H1 (cell line): ENCODE measurements around the gene CROCC. TPM values are rescaled to one million over a fixed set of nuclear protein-coding genes. Genes with fewer than 3 reads are reported as not detected.

Source experiments
- CTCF ChIA-PET: fragments of 300-600 bp; sonication (Branson Sonifier 250); formaldehyde crosslinking; loops from one replicate; lab custom pipeline; 2021; ENCODE audit not compliant: partially characterized antibody; lab: Charles Lee
- POLR2A ChIA-PET: fragments of 300-600 bp; sonication (Branson Sonifier 250); formaldehyde crosslinking; loops from one replicate; lab custom pipeline; 2021; ENCODE audit warnings: inconsistent platforms; ENCODE audit not compliant: partially characterized antibody; lab: Charles Lee
- DNase-seq, 2 experiments: peaks; one replicate each; pipeline versions ENCODE4 v3.0.0 to v3.0.0-alpha.2; 2010 to 2022; ENCODE audit warnings: low spot score in 2 of 2, low read depth in 1 of 2, mixed read lengths in 1 of 2
- FAIRE-seq: peaks from 2 replicates; lab custom pipeline; 2011; peaks lifted over from hg19 to GRCh38; lab: Jason Lieb, UNC
- H2AFZ ChIP-seq: 2 replicates; pipeline ENCODE4 v1.8.1; 2012; ENCODE audit warnings: low read length, inconsistent platforms
- H2AK5ac ChIP-seq: 2 replicates; pipeline ENCODE4 v1.6.1; 2013; ENCODE audit warnings: low read depth, low read length
- H2BK120ac ChIP-seq: replicated peaks from 2 replicates; pipeline ENCODE3; 2013; ENCODE audit warnings: low read depth, low read length, inconsistent platforms
- H2BK12ac ChIP-seq: 2 replicates; pipeline ENCODE4 v1.6.1; 2013; ENCODE audit warnings: low read depth, low read length
- H2BK15ac ChIP-seq: 2 replicates; pipeline ENCODE4 v1.6.1; 2013; ENCODE audit warnings: low read length
- H2BK20ac ChIP-seq: 2 replicates; pipeline ENCODE4 v1.6.1; 2013; ENCODE audit warnings: low read length
- H2BK5ac ChIP-seq: 2 replicates; pipeline ENCODE4 v1.6.1; 2013; ENCODE audit warnings: low read depth, low read length
- H3K14ac ChIP-seq: 2 replicates; pipeline ENCODE4 v1.6.1; 2013; ENCODE audit warnings: inconsistent platforms; ENCODE audit not compliant: insufficient read length
- H3K18ac ChIP-seq: 2 replicates; pipeline ENCODE4 v1.6.1; 2013; ENCODE audit warnings: low read length; ENCODE audit errors: extremely low read depth
- H3K23ac ChIP-seq: 2 replicates; pipeline ENCODE4 v1.6.1; 2013; ENCODE audit warnings: inconsistent platforms; ENCODE audit not compliant: insufficient read length
- H3K23me2 ChIP-seq: 2 replicates; pipeline ENCODE4 v1.6.1; 2013; ENCODE audit warnings: low read depth, low read length
- H3K27ac ChIP-seq: 2 replicates; pipeline ENCODE4 v1.6.1; 2011; ENCODE audit warnings: low read depth, low read length, inconsistent platforms
- H3K27me3 ChIP-seq, 4 experiments: replicated peaks in 1 of 4; 1 replicate in 1 of 4; 2 replicates in 3 of 4; pipeline versions ENCODE4 v1.6.1 to v1.8.1; 2011 to 2013; ENCODE audit warnings: low read length in 3 of 4, mild to moderate bottlenecking in 3 of 4, inconsistent platforms in 2 of 4, mixed read lengths in 2 of 4, moderate library complexity in 1 of 4; ENCODE audit not compliant: control insufficient read depth in 3 of 4, insufficient read depth in 3 of 4; ENCODE audit errors: extremely low read depth in 1 of 4
- H3K36me3 ChIP-seq, 4 experiments: 2 replicates each; pipeline versions ENCODE4 v1.6.1 to v1.8.1; 2011 to 2013; ENCODE audit warnings: mild to moderate bottlenecking in 4 of 4, low read length in 3 of 4, moderate library complexity in 2 of 4, control low read depth in 1 of 4, inconsistent platforms in 1 of 4; ENCODE audit not compliant: insufficient read depth in 4 of 4, control insufficient read depth in 2 of 4
- H3K4ac ChIP-seq: replicated peaks from 2 replicates; pipeline ENCODE3; 2013; ENCODE audit warnings: low read length, low read depth, mixed read lengths, inconsistent platforms; ENCODE audit not compliant: insufficient read length
- H3K4me1 ChIP-seq, 4 experiments: replicated peaks in 1 of 4; 1 replicate in 1 of 4; 2 replicates in 3 of 4; pipeline versions ENCODE4 v1.6.1 to v1.8.1; 2011 to 2013; ENCODE audit warnings: low read length in 3 of 4, inconsistent platforms in 2 of 4, mixed read lengths in 1 of 4; ENCODE audit not compliant: insufficient read depth in 4 of 4, control insufficient read depth in 3 of 4
- H3K4me2 ChIP-seq, 2 experiments: 2 replicates each; pipeline versions ENCODE4 v1.6.1 to v1.8.1; 2011 to 2013; ENCODE audit warnings: low read depth in 2 of 2, low read length in 2 of 2, control low read depth in 1 of 2, inconsistent platforms in 1 of 2, mild to moderate bottlenecking in 1 of 2; ENCODE audit not compliant: insufficient read depth in 1 of 2
- H3K4me3 ChIP-seq, 4 experiments: fragments of 200-600, 300-600 bp in 1 of 4; sonication (generic), shearing (Covaris generic), sonication (Bioruptor Twin) in 1 of 4; 2 replicates each; pipeline versions ENCODE4 v1.5.1 to v1.8.1; 2011 to 2016; ENCODE audit warnings: low read length in 4 of 4, low read depth in 3 of 4, control low read depth in 2 of 4, inconsistent platforms in 2 of 4, mild to moderate bottlenecking in 2 of 4, mixed read lengths in 1 of 4, moderate library complexity in 1 of 4; ENCODE audit not compliant: insufficient read depth in 2 of 4; ENCODE audit errors: extremely low read depth in 1 of 4
- H3K56ac ChIP-seq: replicated peaks from 2 replicates; pipeline ENCODE3; 2013; ENCODE audit warnings: low read depth, mild to moderate bottlenecking, mixed read lengths, low read length, inconsistent platforms; ENCODE audit not compliant: insufficient read length
- H3K79me1 ChIP-seq: 2 replicates; pipeline ENCODE4 v1.6.1; 2013; ENCODE audit warnings: low read depth, low read length, control low read depth
- H3K79me2 ChIP-seq, 2 experiments: 2 replicates each; pipeline versions ENCODE4 v1.6.1 to v1.8.1; 2012 to 2013; ENCODE audit warnings: low read length in 2 of 2, mild to moderate bottlenecking in 2 of 2, inconsistent platforms in 1 of 2; ENCODE audit not compliant: insufficient read depth in 2 of 2, control insufficient read depth in 1 of 2
- H3K9ac ChIP-seq, 4 experiments: replicated peaks in 1 of 4; 1 replicate in 1 of 4; 2 replicates in 3 of 4; pipeline versions ENCODE4 v1.6.1 to v1.8.1; 2011 to 2013; ENCODE audit warnings: low read depth in 3 of 4, low read length in 3 of 4, control low read depth in 2 of 4, mild to moderate bottlenecking in 2 of 4, moderate library complexity in 2 of 4, inconsistent platforms in 1 of 4; ENCODE audit errors: extremely low read depth in 1 of 4
- H3K9me3 ChIP-seq, 2 experiments: 2 replicates each; pipeline versions ENCODE4 v1.6.1 to v1.8.1; 2012 to 2013; ENCODE audit warnings: mild to moderate bottlenecking in 2 of 2, moderate library complexity in 2 of 2, control low read depth in 1 of 2, inconsistent platforms in 1 of 2, low read depth in 1 of 2, low read length in 1 of 2, mixed read lengths in 1 of 2; ENCODE audit not compliant: insufficient read depth in 2 of 2
- H4K20me1 ChIP-seq, 2 experiments: replicated peaks in 1 of 2; 2 replicates each; pipeline versions ENCODE3 to v1.8.1; 2011 to 2013; ENCODE audit warnings: inconsistent platforms in 2 of 2, low read length in 2 of 2, mild to moderate bottlenecking in 1 of 2; ENCODE audit not compliant: insufficient read depth in 2 of 2, control insufficient read depth in 1 of 2
- H4K5ac ChIP-seq: 2 replicates; pipeline ENCODE4 v1.6.1; 2013; ENCODE audit warnings: low read length, low read depth, mixed read lengths, inconsistent platforms; ENCODE audit not compliant: insufficient read length
- H4K8ac ChIP-seq: 2 replicates; pipeline ENCODE4 v1.8.0; 2013; ENCODE audit warnings: mild to moderate bottlenecking, moderate library complexity, low read length, inconsistent platforms; ENCODE audit not compliant: insufficient read depth; ENCODE audit errors: extremely low read depth
- H4K91ac ChIP-seq: replicated peaks from 2 replicates; pipeline ENCODE3; 2013; ENCODE audit warnings: low read length, mixed read lengths, inconsistent platforms; ENCODE audit not compliant: insufficient read length
- ATF3 ChIP-seq: IDR thresholded peaks from 2 replicates; pipeline ENCODE4 v1.6.1; 2011; ENCODE audit warnings: low read depth, mild to moderate bottlenecking, low read length; ENCODE audit not compliant: insufficient read depth
- BACH1 ChIP-seq: IDR thresholded peaks from 2 replicates; pipeline ENCODE4 v1.6.1; 2012; ENCODE audit warnings: low read length, improper control_type of control experiment
- BCL11A ChIP-seq, 2 experiments: IDR thresholded peaks; one replicate each; pipeline ENCODE4 v1.6.1; 2011; ENCODE audit warnings: low read depth in 2 of 2, low read length in 2 of 2, mild to moderate bottlenecking in 2 of 2
- EGR1 ChIP-seq: IDR thresholded peaks from 2 replicates; pipeline ENCODE4 v1.6.1; 2011; ENCODE audit warnings: low read depth, low read length, borderline replicate concordance
- FOSL1 ChIP-seq: IDR thresholded peaks from 2 replicates; pipeline ENCODE4 v1.6.1; 2011; ENCODE audit warnings: mild to moderate bottlenecking, low read depth, low read length, moderate library complexity; ENCODE audit not compliant: insufficient read depth
- HDAC2 ChIP-seq, 2 experiments: fragments of 300-600 bp in 1 of 2; sonication (generic) in 1 of 2; IDR thresholded peaks; 2 replicates each; pipeline ENCODE4 v1.6.1; 2011 to 2012; ENCODE audit warnings: low read depth in 2 of 2, low read length in 2 of 2, mild to moderate bottlenecking in 2 of 2, moderate library complexity in 2 of 2, borderline replicate concordance in 1 of 2, inconsistent platforms in 1 of 2
- HDAC6 ChIP-seq: IDR thresholded peaks from one replicate; pipeline ENCODE4 v1.7.1; 2012; ENCODE audit warnings: low read depth, mild to moderate bottlenecking, inconsistent platforms, low read length, moderate library complexity
- MAFK ChIP-seq: IDR thresholded peaks from 2 replicates; pipeline ENCODE4 v1.6.1; 2012; ENCODE audit warnings: low read depth, mild to moderate bottlenecking, improper control_type of control experiment, low read length
- RNF2 ChIP-seq: fragments of 200-900, 300-1000 bp; sonication (generic); IDR thresholded peaks from 2 replicates; pipeline ENCODE4 v1.7.1; 2016; ENCODE audit warnings: borderline replicate concordance, low read depth, mild to moderate bottlenecking, antibody characterized with exemption, low read length; ENCODE audit not compliant: poor library complexity, severe bottlenecking; ENCODE audit errors: missing control alignments
- SAP30 ChIP-seq: fragments of 300-600 bp; sonication (generic); IDR thresholded peaks from 2 replicates; pipeline ENCODE4 v1.7.1; 2012; ENCODE audit warnings: low read length, moderate library complexity, mild to moderate bottlenecking, inconsistent platforms; ENCODE audit not compliant: insufficient read depth, insufficient replicate concordance
- SIX5 ChIP-seq: IDR thresholded peaks from 2 replicates; pipeline ENCODE4 v1.6.1; 2011; ENCODE audit warnings: mild to moderate bottlenecking, low read depth, low read length
- SRF ChIP-seq: IDR thresholded peaks from 2 replicates; pipeline ENCODE4 v1.6.1; 2011; ENCODE audit warnings: mild to moderate bottlenecking, low read depth, low read length, moderate library complexity
- SUZ12 ChIP-seq: fragments of 200-600 bp; sonication (generic); IDR thresholded peaks from 2 replicates; pipeline ENCODE4 v1.6.1; 2012; ENCODE audit warnings: mild to moderate bottlenecking, inconsistent platforms, low read length, moderate library complexity, mixed read lengths
- WGBS, 2 experiments: shearing (Covaris generic) in 1 of 2; methylation state at CpG; one replicate each; pipeline versions ENCODE4 v1.1.6 to v1.1.7; 2013 to 2015; ENCODE audit warnings: low lambda C conversion rate in 2 of 2, mixed read lengths in 2 of 2, inconsistent platforms in 1 of 2, low coverage in 1 of 2, missing lambda C conversion rate in 1 of 2; ENCODE audit not compliant: insufficient replicate concordance in 2 of 2, insufficient coverage in 1 of 2, insufficient read length in 1 of 2; ENCODE audit errors: extremely low coverage in 1 of 2, missing lambda C conversion rate in 1 of 2; 5-methylcytosine and 5-hydroxymethylcytosine counted together
- polyA plus RNA-seq, 7 experiments: library from polyadenylated mRNA; depleted of rRNA in 3 of 7; stranded (reverse) in 5 of 7; unstranded in 2 of 7; fragments of >200 nt in 5 of 7; fragments of 200-250 nt in 2 of 7; gene quantifications; 1 replicate in 5 of 7; 2 replicates in 1 of 7; 4 replicates in 1 of 7; pipeline versions ENCODE4 v1.2.1 to v1.2.3, GENCODE V29; 2011 to 2013; ENCODE audit warnings: missing spikeins in 2 of 7, mixed read lengths in 2 of 7
- total RNA-seq: library from RNA; stranded (reverse); fragmentation: NEBNext Ultra II Directional; extraction: Animal tissue kit (Norgen Biotek cat#: 25700); gene quantifications from 2 replicates; pipeline ENCODE4 v1.2.1, GENCODE V29; 2021

Gene CROCC
- total and polyA plus RNA-seq, 2 of the 8 experiments (the other 6 are each of a cell fraction or from before 2014, with no cell fraction given): 12.1 to 39.5 TPM

GRCh38 chr1:16956775-16957174 is 35.0 kb downstream of the CROCC start:
- H3K27ac ChIP-seq: no peak overlapping the region
- no peak overlapping the region for H2BK15ac ChIP-seq
- H2BK5ac ChIP-seq: no peak overlapping the region
- no peak overlapping the region for H3K23ac ChIP-seq
- POLR2A ChIA-PET: interaction anchor here (0.6 to 1.6 kb wide), 2 partner anchors 15 to 36 kb away, joined by 3 read pairs; no protein-coding TSS in a partner anchor
- peaks cover 0 to 4% of the 10 kb centered on the region in 2 experiments for H4K20me1 ChIP-seq
- H4K91ac ChIP-seq: no peak overlapping the region
- H3K79me1 ChIP-seq: no peaks in the 10 kb centered on the region
- H2AK5ac ChIP-seq: no peak overlapping the region
- H2BK20ac ChIP-seq: no peak overlapping the region
- no peaks in the 10 kb centered on the region for H3K23me2 ChIP-seq
- H4K8ac ChIP-seq: no peak overlapping the region
- H3K27me3 ChIP-seq: no peaks in the 10 kb centered on the region
- no peak overlapping the region for H3K14ac ChIP-seq
- no peak for FAIRE-seq
- H2BK120ac ChIP-seq: no peak overlapping the region
- H3K18ac ChIP-seq: no peak overlapping the region
- CTCF ChIA-PET: interaction anchor here (0.6 to 4.3 kb wide), 12 partner anchors 9 to 486 kb away, joined by 3 to 20 read pairs (median 6); no protein-coding TSS in a partner anchor
- no peak overlapping the region for H2AFZ ChIP-seq
- H3K4me3 ChIP-seq: no peak overlapping the region
- H3K4ac ChIP-seq: no peak overlapping the region
- WGBS, 2 experiments: 91% methylated on average over 8 of the region's 8 CpGs; no CpG with 5 or more reads in 1 of the 2 experiments
- H3K56ac ChIP-seq: no peak overlapping the region
- no peak overlapping the region for H4K5ac ChIP-seq
- H3K4me1 ChIP-seq: no peaks in the 10 kb centered on the region
- no peaks in the 10 kb centered on the region for H3K79me2 ChIP-seq
- no peak overlapping the region for H3K4me2 ChIP-seq
- no peaks in the 10 kb centered on the region for H3K9me3 ChIP-seq
- no peak for DNase-seq
- no peak overlapping the region for H3K9ac ChIP-seq
- peaks cover 4 to 35% (median 19%) of the 10 kb centered on the region in 4 experiments; a peak in 7 of 8 replicates for H3K36me3 ChIP-seq
- no peak overlapping the region for H2BK12ac ChIP-seq
- TF ChIP-seq HDAC2 (IDR thresholded peaks at IDR 0.05; ENCODE audit: borderline replicate concordance in 1 of 2, low read depth in 2 of 2, low read length in 2 of 2) (no peak), RNF2 (no peak), SIX5 (no peak), SRF (no peak), HDAC6 (no peak), SAP30 (no peak), ATF3 (no peak), MAFK (no peak), SUZ12 (no peak), BCL11A (IDR thresholded peaks at IDR 0.05; ENCODE audit: low read depth in 2 of 2, low read length in 2 of 2) (no peak), BACH1 (no peak), EGR1 (no peak), FOSL1 (no peak)
